ENCODE results near the gene ASPRV1.

DNA sequence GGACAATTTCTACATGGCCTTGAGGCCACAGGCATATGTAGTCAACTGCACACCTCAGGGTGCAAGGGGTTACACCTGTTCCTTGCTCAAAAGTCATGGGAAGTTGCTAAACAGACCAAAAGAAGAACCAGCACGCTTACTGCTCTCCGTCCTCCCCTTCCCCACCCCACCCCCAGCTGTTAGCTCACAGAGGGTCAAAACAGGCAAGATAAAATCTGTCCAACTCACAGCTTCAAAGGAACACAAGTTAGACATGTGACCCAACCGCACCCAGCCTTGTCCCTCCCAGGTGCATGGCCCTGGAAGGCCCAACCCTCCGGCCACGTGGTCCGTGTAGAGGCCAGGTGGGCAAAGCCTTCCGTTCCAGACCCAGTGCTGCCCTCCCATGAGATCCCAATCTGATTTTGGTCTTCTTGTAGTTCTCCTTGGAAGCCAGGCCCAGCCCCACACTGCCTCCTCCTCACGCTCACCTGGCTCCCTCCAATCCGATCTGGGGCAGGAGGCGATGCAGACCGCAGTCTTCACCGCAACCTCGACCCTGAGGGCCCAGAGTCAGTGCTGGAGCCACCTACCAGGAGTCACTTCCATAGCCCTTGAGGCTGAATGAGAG, 14.5 kb upstream of the ASPRV1 start:
- TF ChIP-seq, protein P1, sequence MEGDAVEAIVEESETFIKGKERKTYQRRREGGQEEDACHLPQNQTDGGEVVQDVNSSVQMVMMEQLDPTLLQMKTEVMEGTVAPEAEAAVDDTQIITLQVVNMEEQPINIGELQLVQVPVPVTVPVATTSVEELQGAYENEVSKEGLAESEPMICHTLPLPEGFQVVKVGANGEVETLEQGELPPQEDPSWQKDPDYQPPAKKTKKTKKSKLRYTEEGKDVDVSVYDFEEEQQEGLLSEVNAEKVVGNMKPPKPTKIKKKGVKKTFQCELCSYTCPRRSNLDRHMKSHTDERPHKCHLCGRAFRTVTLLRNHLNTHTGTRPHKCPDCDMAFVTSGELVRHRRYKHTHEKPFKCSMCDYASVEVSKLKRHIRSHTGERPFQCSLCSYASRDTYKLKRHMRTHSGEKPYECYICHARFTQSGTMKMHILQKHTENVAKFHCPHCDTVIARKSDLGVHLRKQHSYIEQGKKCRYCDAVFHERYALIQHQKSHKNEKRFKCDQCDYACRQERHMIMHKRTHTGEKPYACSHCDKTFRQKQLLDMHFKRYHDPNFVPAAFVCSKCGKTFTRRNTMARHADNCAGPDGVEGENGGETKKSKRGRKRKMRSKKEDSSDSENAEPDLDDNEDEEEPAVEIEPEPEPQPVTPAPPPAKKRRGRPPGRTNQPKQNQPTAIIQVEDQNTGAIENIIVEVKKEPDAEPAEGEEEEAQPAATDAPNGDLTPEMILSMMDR (IDR thresholded peaks at IDR 0.05), result no peak
- TF ChIP-seq POLR2A (IDR thresholded peaks at IDR 0.05) (no peak), EP300 (IDR thresholded peaks at IDR 0.05) (no peak)
